ENCODE results near the gene EFEMP1.

GRCh38 chr2:55922291-55922907, 1.2 kb downstream of the EFEMP1 start:
- no peak for TF ChIP-seq POLR2A (IDR thresholded peaks at IDR 0.05; ENCODE audit: low read depth)
- TF ChIP-seq CTCF (IDR thresholded peaks at IDR 0.05) = no peak
- no peak for TF ChIP-seq POLR2AphosphoS5 (IDR thresholded peaks at IDR 0.05)
- no peak for TF ChIP-seq EP300 (IDR thresholded peaks at IDR 0.05)
